Measurements from ENCODE around the gene KCNMB3.

GRCh38 chr3:179229177-179229576 lies 21.7 kb downstream of the KCNMB3 start:
- TF ChIP-seq, protein P1, sequence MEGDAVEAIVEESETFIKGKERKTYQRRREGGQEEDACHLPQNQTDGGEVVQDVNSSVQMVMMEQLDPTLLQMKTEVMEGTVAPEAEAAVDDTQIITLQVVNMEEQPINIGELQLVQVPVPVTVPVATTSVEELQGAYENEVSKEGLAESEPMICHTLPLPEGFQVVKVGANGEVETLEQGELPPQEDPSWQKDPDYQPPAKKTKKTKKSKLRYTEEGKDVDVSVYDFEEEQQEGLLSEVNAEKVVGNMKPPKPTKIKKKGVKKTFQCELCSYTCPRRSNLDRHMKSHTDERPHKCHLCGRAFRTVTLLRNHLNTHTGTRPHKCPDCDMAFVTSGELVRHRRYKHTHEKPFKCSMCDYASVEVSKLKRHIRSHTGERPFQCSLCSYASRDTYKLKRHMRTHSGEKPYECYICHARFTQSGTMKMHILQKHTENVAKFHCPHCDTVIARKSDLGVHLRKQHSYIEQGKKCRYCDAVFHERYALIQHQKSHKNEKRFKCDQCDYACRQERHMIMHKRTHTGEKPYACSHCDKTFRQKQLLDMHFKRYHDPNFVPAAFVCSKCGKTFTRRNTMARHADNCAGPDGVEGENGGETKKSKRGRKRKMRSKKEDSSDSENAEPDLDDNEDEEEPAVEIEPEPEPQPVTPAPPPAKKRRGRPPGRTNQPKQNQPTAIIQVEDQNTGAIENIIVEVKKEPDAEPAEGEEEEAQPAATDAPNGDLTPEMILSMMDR (IDR thresholded peaks at IDR 0.05; ENCODE audit: borderline replicate concordance, extremely low read depth, low read length, poor library complexity, severe bottlenecking), result no peak
- TF ChIP-seq EZH2 (IDR thresholded peaks at IDR 0.05; ENCODE audit: borderline replicate concordance, low read depth, low read length, severe bottlenecking), result no peak

All from DND-41 (cell line).